ENCODE measurements around the gene MPP1.
"Not testable (repeated sequence)": the region's sequence is repeated elsewhere in the genome, so short reads cannot be mapped to it uniquely, and the experiment has no call there.

MPP1 gene

DNA sequence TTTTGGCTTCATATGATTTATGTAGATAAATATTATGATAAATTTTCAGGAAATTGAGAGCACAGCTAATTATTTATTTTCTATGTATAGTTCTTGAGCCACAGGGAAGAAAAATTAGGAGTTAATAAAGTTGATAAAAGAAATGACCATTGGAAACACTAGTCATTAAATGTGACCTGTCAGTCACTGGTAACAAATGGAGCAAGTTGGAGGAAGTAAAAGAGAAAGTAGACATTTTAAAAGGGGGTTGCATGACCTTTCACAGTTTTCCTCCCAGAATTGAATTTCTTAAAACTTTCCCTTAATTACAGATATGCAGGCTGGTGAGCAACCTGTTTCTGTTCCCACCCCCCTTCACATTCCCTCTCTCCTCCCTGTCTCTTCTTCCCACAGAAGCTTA, 23.8 kb upstream of the MPP1 start:
- no peak overlapping the region for H3K27ac ChIP-seq
- no peak for TF ChIP-seq ZFX (IDR thresholded peaks at IDR 0.05; ENCODE audit: borderline replicate concordance)
- TF ChIP-seq, protein P1, sequence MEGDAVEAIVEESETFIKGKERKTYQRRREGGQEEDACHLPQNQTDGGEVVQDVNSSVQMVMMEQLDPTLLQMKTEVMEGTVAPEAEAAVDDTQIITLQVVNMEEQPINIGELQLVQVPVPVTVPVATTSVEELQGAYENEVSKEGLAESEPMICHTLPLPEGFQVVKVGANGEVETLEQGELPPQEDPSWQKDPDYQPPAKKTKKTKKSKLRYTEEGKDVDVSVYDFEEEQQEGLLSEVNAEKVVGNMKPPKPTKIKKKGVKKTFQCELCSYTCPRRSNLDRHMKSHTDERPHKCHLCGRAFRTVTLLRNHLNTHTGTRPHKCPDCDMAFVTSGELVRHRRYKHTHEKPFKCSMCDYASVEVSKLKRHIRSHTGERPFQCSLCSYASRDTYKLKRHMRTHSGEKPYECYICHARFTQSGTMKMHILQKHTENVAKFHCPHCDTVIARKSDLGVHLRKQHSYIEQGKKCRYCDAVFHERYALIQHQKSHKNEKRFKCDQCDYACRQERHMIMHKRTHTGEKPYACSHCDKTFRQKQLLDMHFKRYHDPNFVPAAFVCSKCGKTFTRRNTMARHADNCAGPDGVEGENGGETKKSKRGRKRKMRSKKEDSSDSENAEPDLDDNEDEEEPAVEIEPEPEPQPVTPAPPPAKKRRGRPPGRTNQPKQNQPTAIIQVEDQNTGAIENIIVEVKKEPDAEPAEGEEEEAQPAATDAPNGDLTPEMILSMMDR (IDR thresholded peaks at IDR 0.05): no peak

DNA sequence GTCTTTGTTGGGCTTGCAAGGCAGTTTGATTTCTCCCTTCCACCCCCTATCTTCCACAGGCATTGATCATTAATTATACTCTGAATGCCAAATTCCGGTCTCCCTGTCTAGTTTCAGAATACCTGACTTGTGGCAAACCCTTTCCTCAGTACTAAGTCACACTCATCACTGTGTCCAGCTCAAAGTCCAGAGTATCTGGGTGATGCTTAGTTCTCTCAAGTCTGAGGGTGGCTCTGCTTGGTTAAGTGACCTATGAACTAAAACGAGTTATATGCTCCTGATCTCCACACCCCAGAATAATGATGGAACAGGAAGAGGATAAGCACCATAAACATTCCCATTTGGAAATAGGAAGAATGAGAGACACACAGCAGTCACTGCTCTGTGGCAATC, 22.7 kb upstream of the MPP1 start:
- TF ChIP-seq ZFX (IDR thresholded peaks at IDR 0.05; ENCODE audit: borderline replicate concordance): no peak
- TF ChIP-seq, protein P1 (IDR thresholded peaks at IDR 0.05): no peak
- H3K27ac ChIP-seq: no peak overlapping the region

DNA sequence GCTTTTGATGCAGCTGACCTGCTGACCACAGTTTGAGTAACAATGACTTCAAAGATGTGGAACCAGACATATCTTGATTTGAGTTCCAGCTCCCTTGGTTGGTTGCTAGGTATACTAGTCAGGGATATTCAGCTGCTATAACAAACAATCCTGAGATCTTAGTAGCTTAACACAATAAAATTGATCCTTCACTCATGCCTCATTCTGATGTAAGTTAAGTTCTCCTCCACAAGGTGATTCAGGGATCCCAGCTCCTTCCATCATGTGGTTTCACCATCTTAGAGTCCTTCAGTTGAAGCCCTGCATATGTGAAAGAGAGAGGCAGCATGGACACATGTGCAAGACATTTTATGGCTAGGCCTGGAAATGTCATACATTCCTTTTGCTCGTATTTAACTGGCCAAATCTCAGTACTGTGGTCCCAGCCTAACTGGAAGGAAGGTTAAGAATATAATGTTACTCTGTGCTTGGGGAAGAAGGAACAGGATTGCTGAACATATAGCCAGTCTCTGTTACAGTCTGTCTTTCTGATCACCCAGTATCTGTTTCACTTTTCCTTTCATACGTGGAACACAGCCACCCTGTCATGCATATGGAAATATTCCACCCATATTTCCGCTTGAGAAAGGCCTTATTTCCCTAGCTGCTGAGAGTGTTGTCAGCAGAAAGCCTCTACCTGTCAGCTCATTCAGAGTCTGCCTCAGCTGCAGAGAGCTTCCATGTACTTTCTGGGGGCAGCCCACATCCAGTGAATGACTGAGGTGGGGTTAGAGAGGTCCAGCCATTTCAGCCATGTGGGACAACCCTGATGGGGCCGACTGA, 22.1 kb upstream of the MPP1 start:
- TF ChIP-seq ZFX (IDR thresholded peaks at IDR 0.05; ENCODE audit: borderline replicate concordance): no peak
- TF ChIP-seq, protein P1 (IDR thresholded peaks at IDR 0.05): no peak
- H3K27ac ChIP-seq: no peak overlapping the region

DNA sequence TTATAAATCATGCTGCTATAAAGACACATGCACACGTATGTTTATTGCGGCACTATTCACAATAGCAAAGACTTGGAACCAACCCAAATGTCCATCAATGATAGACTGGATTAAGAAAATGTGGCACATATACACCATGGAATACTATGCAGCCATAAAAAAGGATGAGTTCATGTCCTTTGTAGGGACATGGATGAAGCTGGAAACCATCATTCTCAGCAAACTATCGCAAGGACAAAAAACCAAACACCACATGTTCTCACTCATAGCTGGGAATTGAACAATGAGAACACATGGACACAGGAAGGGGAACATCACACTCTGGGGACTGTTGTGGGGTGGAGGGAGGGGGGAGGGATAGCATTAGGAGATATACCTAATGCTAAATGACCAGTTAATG, 20.3 kb upstream of the MPP1 start:
- H3K27ac ChIP-seq: not testable (repeated sequence)

DNA sequence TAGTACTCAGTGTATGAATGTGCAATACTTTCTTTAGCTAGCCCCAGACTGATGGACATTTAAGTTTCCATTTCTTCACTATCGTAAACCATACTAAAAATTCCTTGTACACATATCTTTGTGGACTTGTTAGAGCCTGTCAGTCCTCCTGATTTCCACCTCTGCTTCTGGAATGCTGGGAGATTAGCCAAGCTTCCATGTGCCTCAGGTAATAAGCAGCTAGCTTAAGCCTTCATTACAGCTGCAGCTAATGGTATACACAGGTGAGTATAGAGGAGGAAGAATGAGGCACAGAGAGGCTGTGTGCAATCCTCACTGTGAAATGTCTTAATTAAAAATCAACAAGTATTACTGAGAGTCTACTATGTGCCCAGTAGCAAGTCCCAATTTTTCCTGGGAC, 19.4 kb upstream of the MPP1 start:
- TF ChIP-seq, protein P1 (IDR thresholded peaks at IDR 0.05): no peak
- no peak for TF ChIP-seq ZFX (IDR thresholded peaks at IDR 0.05; ENCODE audit: borderline replicate concordance)

DNA sequence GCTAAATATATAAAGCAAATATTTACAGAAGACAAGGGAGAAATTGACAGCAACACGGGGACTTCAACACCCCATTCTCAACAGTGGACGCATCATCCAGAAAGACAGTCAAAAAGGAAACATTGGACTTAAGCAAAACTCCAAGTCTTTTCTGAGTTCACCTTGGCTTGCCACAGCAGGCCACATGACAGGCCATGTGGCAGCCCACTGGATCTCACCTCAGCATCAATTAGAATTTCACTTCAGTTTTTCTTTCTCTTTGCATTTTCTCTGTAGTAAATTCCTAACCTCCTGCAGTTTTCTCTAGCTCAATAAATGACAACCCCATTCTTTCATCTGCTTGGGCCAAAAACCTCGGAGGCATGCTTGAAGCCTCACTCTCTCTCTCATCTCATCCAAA, 16.7 kb upstream of the MPP1 start:
- no peak overlapping the region for H3K27ac ChIP-seq
- no peak for TF ChIP-seq ZFX (IDR thresholded peaks at IDR 0.05; ENCODE audit: borderline replicate concordance)
- TF ChIP-seq, protein P1 (IDR thresholded peaks at IDR 0.05): no peak

More for the DNA sequence above, 19.4 kb upstream of the MPP1 start:
- no peak overlapping the region for H3K27ac ChIP-seq

DNA sequence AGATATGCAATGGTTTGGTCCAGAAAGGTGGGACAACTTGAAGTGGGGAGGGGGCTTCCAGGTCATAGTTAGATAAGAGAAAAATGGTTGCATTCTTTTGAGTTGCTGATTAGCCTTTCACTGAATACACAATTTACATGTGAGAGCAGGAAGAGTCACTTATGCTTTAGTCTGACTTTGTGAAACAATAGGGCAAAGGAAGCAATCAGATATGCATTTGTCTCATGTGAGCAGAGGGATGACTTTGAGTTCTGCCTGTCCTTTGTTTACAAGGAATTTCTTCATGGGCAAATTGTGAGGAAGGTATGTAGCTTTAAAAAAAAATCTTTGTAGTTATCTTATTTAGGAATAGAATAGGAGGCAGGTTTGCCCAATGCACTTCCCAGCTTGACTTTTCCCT, 16.2 kb upstream of the MPP1 start:
- TF ChIP-seq ZFX (IDR thresholded peaks at IDR 0.05; ENCODE audit: borderline replicate concordance): no peak
- TF ChIP-seq, protein P1 (IDR thresholded peaks at IDR 0.05): no peak
- no peak overlapping the region for H3K27ac ChIP-seq
